WERI-Rb-1 (cell line): ENCODE data around the gene RABL6.
"Not testable (repeated sequence)": the region's sequence is repeated elsewhere in the genome, so short reads cannot be mapped to it uniquely, and the experiment has no call there.

ENCODE experiments used
- DNase-seq: peaks from one replicate; pipeline ENCODE4 v3.0.0-alpha.2; 2020
- H3K27ac ChIP-seq: fragments of 250-450 bp; sonication (Bioruptor Pico); 2 replicates; pipeline ENCODE4 v1.5.1; 2020; ENCODE audit warnings: mild to moderate bottlenecking, moderate library complexity
- H3K27me3 ChIP-seq: fragments of 250-450 bp; sonication (Bioruptor Pico); 2 replicates; pipeline ENCODE4 v1.5.1; 2021; ENCODE audit warnings: mild to moderate bottlenecking, low read depth, moderate library complexity; ENCODE audit not compliant: insufficient read depth, severe bottlenecking
- H3K36me3 ChIP-seq: fragments of 250-450 bp; sonication (Bioruptor Pico); 2 replicates; pipeline ENCODE4 v1.5.1; 2020; ENCODE audit warnings: mild to moderate bottlenecking, moderate library complexity
- H3K4me3 ChIP-seq: 2 replicates; pipeline ENCODE4 v1.5.1; 2011; ENCODE audit warnings: low read depth, mild to moderate bottlenecking, control low read depth, low read length
- H3K9me3 ChIP-seq: fragments of 250-450 bp; sonication (Bioruptor Pico); 2 replicates; pipeline ENCODE4 v1.5.1; 2021; ENCODE audit warnings: mild to moderate bottlenecking, moderate library complexity; ENCODE audit not compliant: severe bottlenecking
- TF ChIP-seq, protein P1 (sequence below): IDR thresholded peaks from 2 replicates; pipeline ENCODE4 v1.5.1; 2011; ENCODE audit warnings: low read depth, mild to moderate bottlenecking, control low read depth, inconsistent platforms, low read length

The RABL6 gene

DNA sequence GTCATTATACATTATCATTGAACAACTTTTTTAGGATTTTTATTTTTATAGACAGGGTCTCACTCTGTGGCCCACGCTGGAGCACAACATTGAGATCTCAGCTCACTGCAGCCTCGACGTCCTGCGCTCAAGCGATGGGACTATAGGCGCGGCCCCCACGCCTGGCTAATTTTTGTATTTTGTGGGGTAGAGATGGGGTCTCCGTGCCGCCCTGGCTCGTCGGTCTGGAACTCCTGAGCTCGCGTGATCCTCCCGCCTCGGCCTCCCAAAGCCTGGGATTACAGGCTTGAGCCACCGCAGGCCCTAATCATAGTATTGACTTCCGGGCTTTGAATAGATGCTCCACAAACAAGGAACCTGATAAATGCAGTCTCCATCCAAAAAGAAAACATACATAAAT lies 59.7 kb downstream of the RABL6 start:
- H3K36me3 ChIP-seq, result peaks cover 29% of the 10 kb centered on the region
- no peak overlapping the region for H3K27ac ChIP-seq
- H3K9me3 ChIP-seq, result peaks cover 17% of the 10 kb centered on the region
- TF ChIP-seq, protein P1, sequence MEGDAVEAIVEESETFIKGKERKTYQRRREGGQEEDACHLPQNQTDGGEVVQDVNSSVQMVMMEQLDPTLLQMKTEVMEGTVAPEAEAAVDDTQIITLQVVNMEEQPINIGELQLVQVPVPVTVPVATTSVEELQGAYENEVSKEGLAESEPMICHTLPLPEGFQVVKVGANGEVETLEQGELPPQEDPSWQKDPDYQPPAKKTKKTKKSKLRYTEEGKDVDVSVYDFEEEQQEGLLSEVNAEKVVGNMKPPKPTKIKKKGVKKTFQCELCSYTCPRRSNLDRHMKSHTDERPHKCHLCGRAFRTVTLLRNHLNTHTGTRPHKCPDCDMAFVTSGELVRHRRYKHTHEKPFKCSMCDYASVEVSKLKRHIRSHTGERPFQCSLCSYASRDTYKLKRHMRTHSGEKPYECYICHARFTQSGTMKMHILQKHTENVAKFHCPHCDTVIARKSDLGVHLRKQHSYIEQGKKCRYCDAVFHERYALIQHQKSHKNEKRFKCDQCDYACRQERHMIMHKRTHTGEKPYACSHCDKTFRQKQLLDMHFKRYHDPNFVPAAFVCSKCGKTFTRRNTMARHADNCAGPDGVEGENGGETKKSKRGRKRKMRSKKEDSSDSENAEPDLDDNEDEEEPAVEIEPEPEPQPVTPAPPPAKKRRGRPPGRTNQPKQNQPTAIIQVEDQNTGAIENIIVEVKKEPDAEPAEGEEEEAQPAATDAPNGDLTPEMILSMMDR, result no peak
- H3K27me3 ChIP-seq, result no peaks in the 10 kb centered on the region
- no peak overlapping the region for H3K4me3 ChIP-seq
- no peak for DNase-seq

DNA sequence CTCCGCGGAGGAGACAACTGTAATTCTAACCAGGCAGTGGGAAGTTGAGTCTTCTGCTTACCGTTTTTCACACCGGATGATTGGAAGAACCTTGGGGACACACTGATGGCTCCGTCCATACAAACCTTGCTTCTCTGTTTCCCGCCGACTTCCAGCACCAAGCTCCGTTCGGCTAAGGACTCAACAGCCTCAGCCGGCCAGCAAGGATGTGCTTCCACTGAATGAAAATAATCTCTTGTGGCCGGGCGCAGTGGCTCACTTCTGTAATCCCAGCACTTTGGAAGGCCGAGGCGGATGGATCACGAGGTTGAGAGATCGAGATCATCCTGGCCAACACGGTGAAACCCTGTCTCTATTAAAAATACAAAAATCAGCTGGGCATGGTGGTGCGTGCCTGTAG lies 60.2 kb downstream of the RABL6 start:
- DNase-seq, result no peak
- Histone ChIP-seq H3K4me3 (no peak overlapping the region), H3K9me3 (peaks cover 21% of the 10 kb centered on the region), H3K36me3 (peaks cover 25% of the 10 kb centered on the region), H3K27me3 (no peaks in the 10 kb centered on the region), H3K27ac (no peak overlapping the region)
- TF ChIP-seq, protein P1, result no peak

DNA sequence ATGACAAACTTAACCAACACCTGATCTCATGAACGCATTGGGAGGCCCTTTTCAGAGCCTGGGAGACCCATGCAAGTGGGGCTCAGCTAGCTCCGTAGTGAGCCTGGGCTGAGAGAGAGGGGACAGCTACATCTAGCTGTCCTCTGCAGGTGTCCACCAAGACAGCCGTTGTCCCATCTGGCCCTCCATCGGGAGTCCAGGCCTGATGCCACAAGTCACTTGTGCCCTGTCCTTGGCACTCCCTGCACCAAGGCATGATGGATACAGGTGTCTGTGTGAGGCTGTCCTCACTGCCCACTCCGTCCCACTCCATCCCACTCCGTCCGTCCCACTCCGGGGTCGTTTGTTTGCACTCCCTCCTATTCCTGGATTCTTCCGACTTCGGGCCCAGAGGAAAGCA lies 60.9 kb downstream of the RABL6 start:
- Histone ChIP-seq H3K36me3 (peaks cover 17% of the 10 kb centered on the region), H3K27ac (no peak overlapping the region), H3K9me3 (peaks cover 22% of the 10 kb centered on the region), H3K4me3 (no peak overlapping the region), H3K27me3 (no peaks in the 10 kb centered on the region)
- TF ChIP-seq, protein P1, result no peak
- no peak for DNase-seq

DNA sequence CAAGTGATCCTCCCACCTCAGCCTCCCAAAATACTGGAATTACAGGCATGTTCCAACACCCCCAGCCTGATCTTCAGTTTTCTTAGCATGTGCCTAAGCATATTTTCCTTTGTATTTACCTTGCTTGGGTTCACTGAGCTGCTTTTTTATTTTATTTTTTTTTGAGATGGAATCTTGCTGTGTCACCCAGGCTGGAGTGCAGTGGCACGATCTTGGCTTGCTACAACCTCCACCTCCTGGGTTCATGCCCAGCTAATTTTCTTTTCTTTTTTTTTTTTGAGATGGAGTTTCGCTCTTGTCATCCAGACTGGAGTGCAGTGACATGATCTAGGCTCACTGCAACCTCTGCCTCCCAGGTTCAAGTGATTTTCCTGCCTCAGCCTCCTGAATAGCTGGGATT lies 61.9 kb downstream of the RABL6 start:
- not testable (repeated sequence) for H3K27me3 ChIP-seq, H3K4me3 ChIP-seq, H3K27ac ChIP-seq, H3K36me3 ChIP-seq, DNase-seq
- peaks cover 24% of the 10 kb centered on the region for H3K9me3 ChIP-seq

DNA sequence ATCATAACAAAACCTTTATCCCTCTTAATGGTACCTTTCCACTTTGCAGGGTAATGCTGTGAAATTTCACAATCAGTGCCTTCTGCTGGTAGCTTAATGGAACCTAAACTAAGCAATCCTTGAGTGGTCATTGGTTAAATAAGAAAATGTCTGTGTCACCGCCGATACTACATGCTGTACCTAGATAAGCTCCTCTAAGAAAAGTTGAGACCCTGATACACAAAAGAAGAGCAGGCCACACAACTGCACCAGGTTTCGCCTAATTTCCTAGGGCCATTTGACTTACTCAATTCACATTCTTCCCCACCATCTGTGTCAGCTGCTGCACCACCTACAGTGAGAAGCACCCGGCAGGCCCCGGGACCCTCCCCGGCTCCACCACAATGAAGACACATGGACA lies 67.4 kb downstream of the RABL6 start:
- Histone ChIP-seq H3K36me3 (no peaks in the 10 kb centered on the region), H3K27ac (no peak overlapping the region), H3K9me3 (peaks cover 15% of the 10 kb centered on the region), H3K27me3 (no peaks in the 10 kb centered on the region), H3K4me3 (no peak overlapping the region)
- TF ChIP-seq, protein P1, result no peak
- no peak for DNase-seq

DNA sequence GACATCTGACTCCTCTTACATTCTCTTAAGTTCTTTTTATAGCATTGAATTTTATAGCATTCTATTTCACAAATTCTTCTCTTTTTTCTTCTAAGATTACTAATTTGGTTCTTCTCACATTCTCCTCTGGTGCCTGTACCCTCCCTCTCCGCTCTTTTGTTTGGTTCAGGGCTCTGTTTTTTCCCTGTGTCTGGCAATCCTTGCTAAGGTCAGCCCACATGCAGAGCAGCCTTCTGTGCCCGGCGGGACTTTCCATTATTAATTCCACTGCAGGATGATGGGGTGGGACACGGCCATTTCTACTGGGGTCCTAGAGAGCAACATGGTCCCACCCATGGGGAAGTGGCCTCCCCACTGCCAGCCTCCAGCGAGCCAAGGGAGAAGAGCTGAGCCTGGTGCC lies 68.7 kb downstream of the RABL6 start:
- Histone ChIP-seq H3K27me3 (no peaks in the 10 kb centered on the region), H3K36me3 (no peaks in the 10 kb centered on the region), H3K27ac (no peak overlapping the region), H3K9me3 (peaks cover 12% of the 10 kb centered on the region), H3K4me3 (no peak overlapping the region)
- DNase-seq, result no peak
- TF ChIP-seq, protein P1, result no peak
